ENCODE results near the gene PKDCC.

GRCh38 chr2:42077343-42077742 lies 29.5 kb downstream of the PKDCC start:
- no peak for TF ChIP-seq EP300 (IDR thresholded peaks at IDR 0.05; ENCODE audit: borderline replicate concordance)
- no peak for TF ChIP-seq TAF1 (IDR thresholded peaks at IDR 0.05; ENCODE audit: low read depth)
- TF ChIP-seq YY1 (IDR thresholded peaks at IDR 0.05; ENCODE audit: low read depth): no peak
- TF ChIP-seq REST (IDR thresholded peaks at IDR 0.05; ENCODE audit: low read depth): no peak

All from Ishikawa (cell line).